ENCODE data around the gene ATP9A.

GRCh38 chr20:51720854-51721253 lies 47.3 kb downstream of the ATP9A start:
- TF ChIP-seq CTCF (IDR thresholded peaks at IDR 0.05): no peak
- no peak for TF ChIP-seq POLR2A (IDR thresholded peaks at IDR 0.05)

Data from testis (tissue), 2 donors.